ENCODE data around the gene SCTR. TPM values are rescaled to one million over a fixed set of nuclear protein-coding genes. Genes with fewer than 3 reads are reported as not detected.
A peak's percentile ranks its signal among the peaks of the same experiment; 100 is the strongest.

SCTR gene
- total and polyA plus RNA-seq, 2 of the 13 experiments (the other 11 are each of a cell fraction or from before 2014, with no cell fraction given): not detected

DNA sequence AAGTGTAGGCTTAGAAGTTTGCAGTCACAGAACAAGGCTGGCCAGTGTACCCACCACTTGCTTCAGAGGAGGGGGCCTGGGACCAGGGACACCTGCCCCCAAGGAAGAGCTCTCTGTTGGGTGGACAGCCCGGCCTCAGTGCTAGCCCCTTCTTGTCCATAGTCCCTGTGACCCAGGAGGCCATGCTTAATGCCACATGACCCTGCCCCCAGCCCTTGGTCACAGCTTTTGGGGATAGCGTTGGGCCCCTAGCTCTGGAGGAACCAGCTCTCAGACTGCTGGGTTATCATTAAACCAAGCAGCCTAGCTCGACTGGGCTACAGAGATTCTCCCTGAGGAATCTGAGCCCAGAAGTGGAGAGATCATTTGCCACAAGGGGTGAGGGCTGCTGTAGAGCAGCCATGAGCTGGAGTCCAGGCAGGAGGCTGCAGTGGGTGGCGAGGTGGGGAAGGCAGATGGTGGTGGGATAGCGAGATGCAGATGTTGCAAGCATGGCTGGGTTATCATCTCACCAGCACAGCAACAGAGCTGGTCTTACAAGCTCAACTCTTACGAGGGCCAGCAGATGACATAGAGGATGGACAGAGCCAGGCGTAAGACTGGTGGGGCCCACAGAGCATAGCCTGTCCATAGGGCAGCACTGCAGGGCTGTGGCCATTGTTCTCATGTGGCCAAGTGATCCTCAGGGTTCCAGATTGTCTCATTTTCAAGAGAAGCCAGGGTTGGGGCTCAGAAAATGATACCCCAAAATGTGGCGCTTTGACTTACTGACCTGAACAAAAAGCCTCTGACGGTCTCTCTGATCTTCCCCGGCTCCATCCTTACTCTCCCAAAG is 99.8 kb downstream of the SCTR start (continued):
- TF ChIP-seq, protein P1, sequence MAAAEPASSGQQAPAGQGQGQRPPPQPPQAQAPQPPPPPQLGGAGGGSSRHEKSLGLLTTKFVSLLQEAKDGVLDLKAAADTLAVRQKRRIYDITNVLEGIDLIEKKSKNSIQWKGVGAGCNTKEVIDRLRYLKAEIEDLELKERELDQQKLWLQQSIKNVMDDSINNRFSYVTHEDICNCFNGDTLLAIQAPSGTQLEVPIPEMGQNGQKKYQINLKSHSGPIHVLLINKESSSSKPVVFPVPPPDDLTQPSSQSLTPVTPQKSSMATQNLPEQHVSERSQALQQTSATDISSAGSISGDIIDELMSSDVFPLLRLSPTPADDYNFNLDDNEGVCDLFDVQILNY (CRISPR knock-in tag; conservative IDR thresholded peaks at IDR 0.05): no peak
- no peak for TF ChIP-seq ZNF12 (CRISPR knock-in tag; IDR thresholded peaks at IDR 0.05)
- TF ChIP-seq TBX3 (IDR thresholded peaks at IDR 0.05; ENCODE audit: borderline replicate concordance): no peak
- TF ChIP-seq, protein P2, sequence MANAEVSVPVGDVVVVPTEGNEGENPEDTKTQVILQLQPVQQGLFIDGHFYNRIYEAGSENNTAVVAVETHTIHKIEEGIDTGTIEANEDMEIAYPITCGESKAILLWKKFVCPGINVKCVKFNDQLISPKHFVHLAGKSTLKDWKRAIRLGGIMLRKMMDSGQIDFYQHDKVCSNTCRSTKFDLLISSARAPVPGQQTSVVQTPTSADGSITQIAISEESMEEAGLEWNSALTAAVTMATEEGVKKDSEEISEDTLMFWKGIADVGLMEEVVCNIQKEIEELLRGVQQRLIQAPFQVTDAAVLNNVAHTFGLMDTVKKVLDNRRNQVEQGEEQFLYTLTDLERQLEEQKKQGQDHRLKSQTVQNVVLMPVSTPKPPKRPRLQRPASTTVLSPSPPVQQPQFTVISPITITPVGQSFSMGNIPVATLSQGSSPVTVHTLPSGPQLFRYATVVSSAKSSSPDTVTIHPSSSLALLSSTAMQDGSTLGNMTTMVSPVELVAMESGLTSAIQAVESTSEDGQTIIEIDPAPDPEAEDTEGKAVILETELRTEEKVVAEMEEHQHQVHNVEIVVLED (CRISPR knock-in tag; IDR thresholded peaks at IDR 0.05; ENCODE audit: borderline replicate concordance): no peak
- no peak for TF ChIP-seq SAP130 (CRISPR knock-in tag; IDR thresholded peaks at IDR 0.05; ENCODE audit: low read depth)
- TF ChIP-seq ZNF550 (CRISPR knock-in tag; IDR thresholded peaks at IDR 0.05; ENCODE audit: borderline replicate concordance): no peak
- TF ChIP-seq PLRG1 (conservative IDR thresholded peaks at IDR 0.05): no peak
- TF ChIP-seq MAFK (conservative IDR thresholded peaks at IDR 0.05 in 1 of 2, IDR thresholded peaks at IDR 0.05 in 1 of 2; ENCODE audit: low read length in 2 of 2): no peak
- TF ChIP-seq CBFB (CRISPR knock-in tag; IDR thresholded peaks at IDR 0.05): no peak
- TF ChIP-seq ZNF549 (CRISPR knock-in tag; IDR thresholded peaks at IDR 0.05): no peak
- no peak for TF ChIP-seq ISX (CRISPR knock-in tag; conservative IDR thresholded peaks at IDR 0.05)
- TF ChIP-seq ZSCAN9 (CRISPR knock-in tag; IDR thresholded peaks at IDR 0.05; ENCODE audit: borderline replicate concordance): no peak
- no peak for TF ChIP-seq SKI (IDR thresholded peaks at IDR 0.05; ENCODE audit: partially characterized antibody)
- TF ChIP-seq ZNF879 (CRISPR knock-in tag; IDR thresholded peaks at IDR 0.05): no peak
- no peak for TF ChIP-seq ZNF850 (CRISPR knock-in tag; conservative IDR thresholded peaks at IDR 0.05)
- TF ChIP-seq, protein P3, sequence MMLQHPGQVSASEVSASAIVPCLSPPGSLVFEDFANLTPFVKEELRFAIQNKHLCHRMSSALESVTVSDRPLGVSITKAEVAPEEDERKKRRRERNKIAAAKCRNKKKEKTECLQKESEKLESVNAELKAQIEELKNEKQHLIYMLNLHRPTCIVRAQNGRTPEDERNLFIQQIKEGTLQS (CRISPR knock-in tag; IDR thresholded peaks at IDR 0.05): no peak
- TF ChIP-seq, protein P4, sequence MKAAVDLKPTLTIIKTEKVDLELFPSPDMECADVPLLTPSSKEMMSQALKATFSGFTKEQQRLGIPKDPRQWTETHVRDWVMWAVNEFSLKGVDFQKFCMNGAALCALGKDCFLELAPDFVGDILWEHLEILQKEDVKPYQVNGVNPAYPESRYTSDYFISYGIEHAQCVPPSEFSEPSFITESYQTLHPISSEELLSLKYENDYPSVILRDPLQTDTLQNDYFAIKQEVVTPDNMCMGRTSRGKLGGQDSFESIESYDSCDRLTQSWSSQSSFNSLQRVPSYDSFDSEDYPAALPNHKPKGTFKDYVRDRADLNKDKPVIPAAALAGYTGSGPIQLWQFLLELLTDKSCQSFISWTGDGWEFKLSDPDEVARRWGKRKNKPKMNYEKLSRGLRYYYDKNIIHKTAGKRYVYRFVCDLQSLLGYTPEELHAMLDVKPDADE (CRISPR knock-in tag; IDR thresholded peaks at IDR 0.05): no peak
- TF ChIP-seq ZNF180 (CRISPR knock-in tag; IDR thresholded peaks at IDR 0.05; ENCODE audit: borderline replicate concordance, low read depth): no peak
- peak; percentile 61; the same call in 1 of the 2 replicates for TF ChIP-seq SMAD1 (CRISPR knock-in tag; IDR thresholded peaks at IDR 0.05; ENCODE audit: borderline replicate concordance, low read depth)
- TF ChIP-seq, protein P5, sequence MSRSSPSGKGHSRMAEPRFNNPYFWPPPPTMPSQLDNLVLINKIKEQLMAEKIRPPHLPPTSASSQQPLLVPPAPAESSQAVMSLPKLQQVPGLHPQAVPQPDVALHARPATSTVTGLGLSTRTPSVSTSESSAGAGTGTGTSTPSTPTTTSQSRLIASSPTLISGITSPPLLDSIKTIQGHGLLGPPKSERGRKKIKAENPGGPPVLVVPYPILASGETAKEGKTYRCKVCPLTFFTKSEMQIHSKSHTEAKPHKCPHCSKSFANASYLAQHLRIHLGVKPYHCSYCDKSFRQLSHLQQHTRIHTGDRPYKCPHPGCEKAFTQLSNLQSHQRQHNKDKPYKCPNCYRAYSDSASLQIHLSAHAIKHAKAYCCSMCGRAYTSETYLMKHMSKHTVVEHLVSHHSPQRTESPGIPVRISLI (CRISPR knock-in tag; IDR thresholded peaks at IDR 0.05; ENCODE audit: borderline replicate concordance): no peak
- TF ChIP-seq DDIT3 (CRISPR knock-in tag; IDR thresholded peaks at IDR 0.05): no peak
- TF ChIP-seq, protein P6, sequence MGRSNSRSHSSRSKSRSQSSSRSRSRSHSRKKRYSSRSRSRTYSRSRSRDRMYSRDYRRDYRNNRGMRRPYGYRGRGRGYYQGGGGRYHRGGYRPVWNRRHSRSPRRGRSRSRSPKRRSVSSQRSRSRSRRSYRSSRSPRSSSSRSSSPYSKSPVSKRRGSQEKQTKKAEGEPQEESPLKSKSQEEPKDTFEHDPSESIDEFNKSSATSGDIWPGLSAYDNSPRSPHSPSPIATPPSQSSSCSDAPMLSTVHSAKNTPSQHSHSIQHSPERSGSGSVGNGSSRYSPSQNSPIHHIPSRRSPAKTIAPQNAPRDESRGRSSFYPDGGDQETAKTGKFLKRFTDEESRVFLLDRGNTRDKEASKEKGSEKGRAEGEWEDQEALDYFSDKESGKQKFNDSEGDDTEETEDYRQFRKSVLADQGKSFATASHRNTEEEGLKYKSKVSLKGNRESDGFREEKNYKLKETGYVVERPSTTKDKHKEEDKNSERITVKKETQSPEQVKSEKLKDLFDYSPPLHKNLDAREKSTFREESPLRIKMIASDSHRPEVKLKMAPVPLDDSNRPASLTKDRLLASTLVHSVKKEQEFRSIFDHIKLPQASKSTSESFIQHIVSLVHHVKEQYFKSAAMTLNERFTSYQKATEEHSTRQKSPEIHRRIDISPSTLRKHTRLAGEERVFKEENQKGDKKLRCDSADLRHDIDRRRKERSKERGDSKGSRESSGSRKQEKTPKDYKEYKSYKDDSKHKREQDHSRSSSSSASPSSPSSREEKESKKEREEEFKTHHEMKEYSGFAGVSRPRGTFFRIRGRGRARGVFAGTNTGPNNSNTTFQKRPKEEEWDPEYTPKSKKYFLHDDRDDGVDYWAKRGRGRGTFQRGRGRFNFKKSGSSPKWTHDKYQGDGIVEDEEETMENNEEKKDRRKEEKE (IDR thresholded peaks at IDR 0.05): no peak
